GM12892 (cell line): ENCODE data around the gene TTC27.

Source experiments
- POLR2A ChIP-seq: IDR thresholded peaks from 2 replicates; pipeline ENCODE4 v1.6.1; 2011; ENCODE audit warnings: low read depth, low read length, control low read depth
- POLR2AphosphoS5 ChIP-seq: IDR thresholded peaks from 2 replicates; pipeline ENCODE4 v1.6.1; 2011; ENCODE audit warnings: low read depth, low read length, control low read depth

DNA sequence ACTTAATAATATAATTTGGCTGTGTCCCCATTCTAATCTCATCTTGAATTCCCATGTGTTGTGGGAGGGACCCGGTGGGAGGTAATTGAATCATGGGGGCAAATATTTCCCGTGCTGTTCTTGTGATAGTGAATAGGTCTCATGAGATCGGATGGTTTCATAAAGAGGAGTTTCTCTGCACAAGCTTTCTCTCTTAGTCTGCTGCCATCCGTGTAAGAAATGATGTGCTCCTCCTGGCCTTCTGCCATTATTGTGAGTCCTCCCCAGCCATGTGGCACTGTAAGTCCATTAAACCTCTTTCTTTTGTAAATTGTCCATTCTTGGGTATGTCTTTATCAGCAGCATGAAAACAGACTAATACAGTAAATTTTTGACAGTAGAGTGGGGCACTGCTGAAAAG, 216.4 kb downstream of the TTC27 start:
- no peak for TF ChIP-seq POLR2A
- no peak for TF ChIP-seq POLR2AphosphoS5
